Renal cortex interstitium (tissue), 11 donors: ENCODE data around the gene RMP24.

Experiments used
- DNase-seq, 11 donors: peaks; one replicate each; pipeline ENCODE4 v3.0.0-alpha.2; 2013; ENCODE audit warnings: low read depth in 9 of 11, low spot score in 4 of 11; ENCODE audit errors: extremely low read depth in 1 of 11

The RMP24 gene

GRCh38 chr18:35972197-35973000 is at the start of gene RMP24:
Gene RMP24, plus strand, starts transcription at chr18:35972679.
- peak; percentile 88 to 96 (median 94) for DNase-seq

GRCh38 chr18:35923939-35924684 is 48.4 kb upstream of the RMP24 start:
- DNase-seq: no peak

GRCh38 chr18:35926884-35927283 is 45.6 kb upstream of the RMP24 start:
- no peak for DNase-seq

GRCh38 chr18:35927430-35927829 is 45.0 kb upstream of the RMP24 start:
- DNase-seq: no peak

GRCh38 chr18:35933982-35934381 is 38.5 kb upstream of the RMP24 start:
- DNase-seq: no peak

GRCh38 chr18:35934891-35935290 is 37.6 kb upstream of the RMP24 start:
- DNase-seq: no peak

GRCh38 chr18:35935805-35936204 is 36.7 kb upstream of the RMP24 start:
- DNase-seq: no peak

- DNase-seq: no peak
Observed at GRCh38 chr18:35936951-35937350, 35.5 kb upstream of the RMP24 start.

GRCh38 chr18:35938158-35938557 is 34.3 kb upstream of the RMP24 start:
- no peak for DNase-seq

- no peak for DNase-seq
Observed at GRCh38 chr18:35938562-35938961, 33.9 kb upstream of the RMP24 start.

- no peak for DNase-seq
Observed at GRCh38 chr18:35939138-35939537, 33.3 kb upstream of the RMP24 start.

GRCh38 chr18:35941299-35941698 is 31.2 kb upstream of the RMP24 start:
- no peak for DNase-seq

- DNase-seq: no peak
Observed at GRCh38 chr18:35942133-35942532, 30.3 kb upstream of the RMP24 start.

- no peak for DNase-seq
Observed at GRCh38 chr18:35942661-35943060, 29.8 kb upstream of the RMP24 start.

GRCh38 chr18:35948080-35948479 is 24.4 kb upstream of the RMP24 start:
- no peak for DNase-seq

GRCh38 chr18:35949090-35949489 is 23.4 kb upstream of the RMP24 start:
- no peak for DNase-seq

GRCh38 chr18:35949903-35950627 is 22.4 kb upstream of the RMP24 start:
- DNase-seq: peak; percentile 49 to 77 (median 67)

GRCh38 chr18:35950628-35950982 is 21.9 kb upstream of the RMP24 start:
- no peak for DNase-seq

GRCh38 chr18:35953688-35954087 is 18.8 kb upstream of the RMP24 start:
- DNase-seq: no peak

- no peak for DNase-seq
Observed at GRCh38 chr18:35956226-35956625, 16.3 kb upstream of the RMP24 start.
